T-helper 22 cell (primary cell): ENCODE measurements around the gene HNRNPL.
"Not testable (repeated sequence)": the region's sequence is repeated elsewhere in the genome, so short reads cannot be mapped to it uniquely, and the experiment has no call there.

Experiments
- DNase-seq: peaks from one replicate; pipeline ENCODE4 v3.0.0-alpha.2; 2020; ENCODE audit warnings: low read depth

The HNRNPL gene

GRCh38 chr19:38849860-38850435 lies at the start of gene HNRNPL:
HNRNPL (minus strand) TSS chr19:38849986; CDS start chr19:38849966, 20 bp downstream.
- DNase-seq: peak; percentile 100

GRCh38 chr19:38898788-38899446 lies 49.1 kb upstream of the HNRNPL start:
- DNase-seq: no peak

GRCh38 chr19:38894968-38895367 lies 45.2 kb upstream of the HNRNPL start:
- DNase-seq: no peak

GRCh38 chr19:38893341-38893771 lies 43.6 kb upstream of the HNRNPL start:
- no peak for DNase-seq

- DNase-seq: no peak
Observed at GRCh38 chr19:38892841-38893240, 43.1 kb upstream of the HNRNPL start.

GRCh38 chr19:38891771-38892170 lies 42.0 kb upstream of the HNRNPL start:
- DNase-seq: no peak

GRCh38 chr19:38890686-38891085 lies 40.9 kb upstream of the HNRNPL start:
- DNase-seq: no peak

GRCh38 chr19:38889803-38890202 lies 40.0 kb upstream of the HNRNPL start:
- DNase-seq: no peak

GRCh38 chr19:38888876-38889275 lies 39.1 kb upstream of the HNRNPL start:
- no peak for DNase-seq

- DNase-seq: not testable (repeated sequence)
Observed at GRCh38 chr19:38884691-38885090, 34.9 kb upstream of the HNRNPL start.

- DNase-seq: no peak
Observed at GRCh38 chr19:38883286-38883685, 33.5 kb upstream of the HNRNPL start.

GRCh38 chr19:38880882-38881609 lies 31.3 kb upstream of the HNRNPL start:
- DNase-seq: no peak

- no peak for DNase-seq
Observed at GRCh38 chr19:38880076-38880881, 30.5 kb upstream of the HNRNPL start.

GRCh38 chr19:38879400-38879751 lies 29.6 kb upstream of the HNRNPL start:
- no peak for DNase-seq

GRCh38 chr19:38878575-38879399 lies 29.0 kb upstream of the HNRNPL start:
- no peak for DNase-seq

GRCh38 chr19:38877781-38878574 lies 28.2 kb upstream of the HNRNPL start, which contains the start of gene RINL:
RINL (minus strand) TSS chr19:38878275; CDS start chr19:38876742, 1,533 bp downstream.
- peak; percentile 49 for DNase-seq

GRCh38 chr19:38875656-38876395 lies 26.0 kb upstream of the HNRNPL start:
- DNase-seq: no peak

GRCh38 chr19:38873400-38873799 lies 23.6 kb upstream of the HNRNPL start:
- DNase-seq: not testable (repeated sequence)

GRCh38 chr19:38870612-38871011 lies 20.8 kb upstream of the HNRNPL start:
- no peak for DNase-seq
